HL-60 (cell line): Measurements from ENCODE around the gene SLC35E3.

ENCODE experiments used
- DNase-seq, 2 experiments: peaks; one replicate each; pipeline ENCODE4 v3.0.0-alpha.2; 2010 to 2020; ENCODE audit warnings: low read depth in 1 of 2, low spot score in 1 of 2
- H3K27ac ChIP-seq: fragments of 250-450 bp; sonication (Bioruptor Pico); replicated peaks from 2 replicates; pipeline ENCODE4 v1.5.1; 2020; ENCODE audit warnings: mild to moderate bottlenecking, moderate library complexity
- H3K27me3 ChIP-seq: fragments of 250-450 bp; sonication (Bioruptor Pico); 2 replicates; pipeline ENCODE4 v1.5.1; 2021; ENCODE audit warnings: mild to moderate bottlenecking, moderate library complexity; ENCODE audit not compliant: insufficient read depth, poor library complexity, severe bottlenecking
- H3K4me3 ChIP-seq: replicated peaks from 2 replicates; pipeline ENCODE4 v1.5.1; 2011; ENCODE audit warnings: mild to moderate bottlenecking, control low read depth, low read length; ENCODE audit not compliant: insufficient read depth
- GABPA ChIP-seq: IDR thresholded peaks from 2 replicates; pipeline ENCODE4 v1.6.1; 2012; ENCODE audit warnings: low read depth
- POLR2AphosphoS5 ChIP-seq: IDR thresholded peaks from 2 replicates; pipeline ENCODE4 v1.6.1; 2012; ENCODE audit warnings: low read depth
- REST ChIP-seq: IDR thresholded peaks from 2 replicates; pipeline ENCODE4 v1.6.1; 2012; ENCODE audit warnings: low read depth; ENCODE audit not compliant: insufficient replicate concordance
- SPI1 ChIP-seq: IDR thresholded peaks from 2 replicates; pipeline ENCODE4 v1.6.1; 2012; ENCODE audit warnings: low read depth, mild to moderate bottlenecking, borderline replicate concordance
- TF ChIP-seq, protein P1 (sequence below): IDR thresholded peaks from one replicate; pipeline ENCODE4 v1.5.1; 2011; ENCODE audit warnings: low read length, control low read depth, inconsistent platforms; ENCODE audit not compliant: insufficient read depth

Gene SLC35E3

GRCh38 chr12:68776976-68777610 is 31.1 kb downstream of the SLC35E3 start:
- H3K27me3 ChIP-seq = no peaks in the 10 kb centered on the region
- TF ChIP-seq SPI1 (no peak), REST (no peak), GABPA (no peak), POLR2AphosphoS5 (no peak)
- TF ChIP-seq, protein P1, sequence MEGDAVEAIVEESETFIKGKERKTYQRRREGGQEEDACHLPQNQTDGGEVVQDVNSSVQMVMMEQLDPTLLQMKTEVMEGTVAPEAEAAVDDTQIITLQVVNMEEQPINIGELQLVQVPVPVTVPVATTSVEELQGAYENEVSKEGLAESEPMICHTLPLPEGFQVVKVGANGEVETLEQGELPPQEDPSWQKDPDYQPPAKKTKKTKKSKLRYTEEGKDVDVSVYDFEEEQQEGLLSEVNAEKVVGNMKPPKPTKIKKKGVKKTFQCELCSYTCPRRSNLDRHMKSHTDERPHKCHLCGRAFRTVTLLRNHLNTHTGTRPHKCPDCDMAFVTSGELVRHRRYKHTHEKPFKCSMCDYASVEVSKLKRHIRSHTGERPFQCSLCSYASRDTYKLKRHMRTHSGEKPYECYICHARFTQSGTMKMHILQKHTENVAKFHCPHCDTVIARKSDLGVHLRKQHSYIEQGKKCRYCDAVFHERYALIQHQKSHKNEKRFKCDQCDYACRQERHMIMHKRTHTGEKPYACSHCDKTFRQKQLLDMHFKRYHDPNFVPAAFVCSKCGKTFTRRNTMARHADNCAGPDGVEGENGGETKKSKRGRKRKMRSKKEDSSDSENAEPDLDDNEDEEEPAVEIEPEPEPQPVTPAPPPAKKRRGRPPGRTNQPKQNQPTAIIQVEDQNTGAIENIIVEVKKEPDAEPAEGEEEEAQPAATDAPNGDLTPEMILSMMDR = no peak
- no peak overlapping the region for H3K4me3 ChIP-seq
- no peak for DNase-seq
- H3K27ac ChIP-seq = no peak overlapping the region

- Histone ChIP-seq H3K27ac (no peak overlapping the region), H3K4me3 (no peak overlapping the region), H3K27me3 (no peaks in the 10 kb centered on the region)
- DNase-seq = no peak
- TF ChIP-seq GABPA (no peak), SPI1 (no peak), REST (no peak), POLR2AphosphoS5 (no peak)
- TF ChIP-seq, protein P1 = no peak
Measured at GRCh38 chr12:68779280-68779679, 33.3 kb downstream of the SLC35E3 start.

- TF ChIP-seq, protein P1 = no peak
- TF ChIP-seq REST = no peak
- TF ChIP-seq SPI1 = no peak
- TF ChIP-seq GABPA = no peak
- TF ChIP-seq POLR2AphosphoS5 = no peak
- Histone ChIP-seq H3K27ac (no peak overlapping the region), H3K27me3 (no peaks in the 10 kb centered on the region), H3K4me3 (no peak overlapping the region)
- no peak for DNase-seq
Measured at GRCh38 chr12:68780731-68781130, 34.8 kb downstream of the SLC35E3 start.
